Measurements from ENCODE around the gene ADRM1. TPM values are rescaled to one million over a fixed set of nuclear protein-coding genes. Genes with fewer than 3 reads are reported as not detected.

The ADRM1 gene
- total and polyA plus RNA-seq, 2 donors from 2014 or later = 64.4 to 79.4 TPM

- intact Hi-C loops (cut with DNase I) = no loop called here
- no peak for FAIRE-seq
- Histone ChIP-seq H3K36me3 (ENCODE audit: control insufficient read depth in 2 of 3, insufficient read depth in 3 of 3, low read length in 3 of 3) (peaks cover 3 to 41% (median 34%) of the 10 kb centered on the region in 3 donors), H3K27ac (ENCODE audit: low read depth in 2 of 2, low read length in 2 of 2) (no peak overlapping the region), H3K4me1 (ENCODE audit: control insufficient read depth in 2 of 3, insufficient read depth in 2 of 3, low read depth in 1 of 3, low read length in 3 of 3) (no peaks in the 10 kb centered on the region), H3K9me3 (ENCODE audit: control insufficient read depth in 2 of 3, insufficient read depth in 1 of 3, low read length in 3 of 3) (no peaks in the 10 kb centered on the region), H3K27me3 (ENCODE audit: control insufficient read depth, insufficient read depth, low read length) (no peaks in the 10 kb centered on the region), H3K9ac (ENCODE audit: low read length in 3 of 3) (no peak overlapping the region), H3K4me3 (ENCODE audit: low read length in 3 of 3) (no peak overlapping the region)
- no peak for DNase-seq
- TF ChIP-seq CTCF (IDR thresholded peaks at IDR 0.05; ENCODE audit: borderline replicate concordance, extremely low read depth, insufficient read depth) = no peak
Observed at GRCh38 chr20:62336329-62336728, 33.5 kb downstream of the ADRM1 start.

GRCh38 chr20:62336775-62337557, 34.2 kb downstream of the ADRM1 start:
- no peaks in the 10 kb centered on the region for H3K27me3 ChIP-seq (ENCODE audit: control insufficient read depth, insufficient read depth, low read length)
- H3K4me1 ChIP-seq (ENCODE audit: control insufficient read depth in 2 of 3, insufficient read depth in 2 of 3, low read depth in 1 of 3, low read length in 3 of 3) = no peaks in the 10 kb centered on the region
- intact Hi-C loops (cut with DNase I) = no loop called here
- H3K4me3 ChIP-seq (ENCODE audit: low read length in 3 of 3) = no peak overlapping the region
- H3K9ac ChIP-seq (ENCODE audit: low read length in 3 of 3) = no peak overlapping the region
- peaks cover 3 to 40% (median 31%) of the 10 kb centered on the region in 3 donors for H3K36me3 ChIP-seq (ENCODE audit: control insufficient read depth in 2 of 3, insufficient read depth in 3 of 3, low read length in 3 of 3)
- FAIRE-seq = no peak
- DNase-seq = no peak
- TF ChIP-seq CTCF (IDR thresholded peaks at IDR 0.05; ENCODE audit: borderline replicate concordance, extremely low read depth, insufficient read depth) = no peak
- H3K9me3 ChIP-seq (ENCODE audit: control insufficient read depth in 2 of 3, insufficient read depth in 1 of 3, low read length in 3 of 3) = no peaks in the 10 kb centered on the region
- no peak overlapping the region for H3K27ac ChIP-seq (ENCODE audit: low read depth in 2 of 2, low read length in 2 of 2)

GRCh38 chr20:62337558-62338293, 34.9 kb downstream of the ADRM1 start:
- Histone ChIP-seq H3K9me3 (ENCODE audit: control insufficient read depth in 2 of 3, insufficient read depth in 1 of 3, low read length in 3 of 3) (no peaks in the 10 kb centered on the region), H3K9ac (ENCODE audit: low read length in 3 of 3) (no peak overlapping the region), H3K4me3 (ENCODE audit: low read length in 3 of 3) (no peak overlapping the region), H3K27ac (ENCODE audit: low read depth in 2 of 2, low read length in 2 of 2) (no peak overlapping the region), H3K27me3 (ENCODE audit: control insufficient read depth, insufficient read depth, low read length) (no peaks in the 10 kb centered on the region), H3K4me1 (ENCODE audit: control insufficient read depth in 2 of 3, insufficient read depth in 2 of 3, low read depth in 1 of 3, low read length in 3 of 3) (no peaks in the 10 kb centered on the region), H3K36me3 (ENCODE audit: control insufficient read depth in 2 of 3, insufficient read depth in 3 of 3, low read length in 3 of 3) (peaks cover 3 to 37% (median 31%) of the 10 kb centered on the region in 3 donors)
- intact Hi-C loops (cut with DNase I) = no loop called here
- FAIRE-seq (no peak), DNase-seq (peak in 1 of 5 donors; percentile 76)
- no peak for TF ChIP-seq CTCF (IDR thresholded peaks at IDR 0.05; ENCODE audit: borderline replicate concordance, extremely low read depth, insufficient read depth)

All from kidney (tissue), 14 donors.